ENCODE results near the gene NLRP1. TPM values are rescaled to one million over a fixed set of nuclear protein-coding genes. Genes with fewer than 3 reads are reported as not detected.
"Not testable (repeated sequence)": the region's sequence is repeated elsewhere in the genome, so short reads cannot be mapped to it uniquely, and the experiment has no call there.

Gene NLRP1
- total RNA-seq, 2 experiments from 2014 or later, result 254 to 258 TPM

- intact Hi-C loops (cut with DNase I, micrococcal nuclease), result loop anchor here (5.0 to 10.0 kb wide), 3 partner anchors 93 to 1424 kb away; partner anchors contain the start of genes C17orf100 (in 2 of the 2), MED31 (in 2 of the 2), DERL2 (in 1 of the 2) and MIS12 (in 1 of the 2)
- H3K36me3 ChIP-seq (ENCODE audit: insufficient read depth, low read length), result peaks cover 34% of the 10 kb centered on the region
- ATAC-seq (ENCODE audit: poor library complexity) (no peak), DNase-seq (peak in 2 of 14 experiments; percentile 27 to 30)
- Mint-ChIP-seq H3K4me1 (ENCODE audit: low read depth) (peaks cover 88% of the 10 kb centered on the region), H3K36me3 (ENCODE audit: low read depth) (peaks cover 91% of the 10 kb centered on the region), H3K9me3 (no peaks in the 10 kb centered on the region), H3K27me3 (no peaks in the 10 kb centered on the region), H3K4me3 (peak overlapping the region; percentile 69), H3K27ac (peak overlapping the region; percentile 98)
- POLR2A ChIA-PET, result no interaction called here
- H3K27ac ChIP-seq (ENCODE audit: low read depth in 1 of 2, low read length in 2 of 2), result no peak overlapping the region
- no peaks in the 10 kb centered on the region for H3K27me3 ChIP-seq (ENCODE audit: control insufficient read depth in 1 of 2, insufficient read depth in 2 of 2, low read length in 2 of 2)
- CTCF ChIA-PET, result no interaction called here
- no peak for TF ChIP-seq CTCF (IDR thresholded peaks at IDR 0.05)
- H3K9me3 ChIP-seq (ENCODE audit: control insufficient read depth in 1 of 2, insufficient read depth in 1 of 2, low read length in 2 of 2), result no peaks in the 10 kb centered on the region
- H3K4me1 ChIP-seq (ENCODE audit: insufficient read depth, low read length), result peaks cover 43% of the 10 kb centered on the region
- no peak overlapping the region for H3K4me3 ChIP-seq (ENCODE audit: low read length)
Observed at GRCh38 chr17:5580367-5580766, 3.9 kb downstream of the NLRP1 start.

- ATAC-seq (ENCODE audit: poor library complexity); intact Hi-C loops (cut with DNase I, micrococcal nuclease); DNase-seq; H3K4me3 ChIP-seq (ENCODE audit: low read length); H3K27me3 ChIP-seq (ENCODE audit: control insufficient read depth in 1 of 2, insufficient read depth in 2 of 2, low read length in 2 of 2); H3K9me3 Mint-ChIP-seq; H3K4me3 Mint-ChIP-seq; H3K27me3 Mint-ChIP-seq; H3K27ac Mint-ChIP-seq; POLR2A ChIA-PET; H3K27ac ChIP-seq (ENCODE audit: low read depth in 1 of 2, low read length in 2 of 2); H3K9me3 ChIP-seq (ENCODE audit: control insufficient read depth in 1 of 2, insufficient read depth in 1 of 2, low read length in 2 of 2); CTCF ChIA-PET: not testable (repeated sequence)
- Mint-ChIP-seq H3K36me3 (ENCODE audit: low read depth) (peaks cover 99% of the 10 kb centered on the region), H3K4me1 (ENCODE audit: low read depth) (peaks cover 85% of the 10 kb centered on the region)
- H3K36me3 ChIP-seq (ENCODE audit: insufficient read depth, low read length), result peaks cover 35% of the 10 kb centered on the region
- peaks cover 29% of the 10 kb centered on the region for H3K4me1 ChIP-seq (ENCODE audit: insufficient read depth, low read length)
Observed at GRCh38 chr17:5578768-5579167, 5.5 kb downstream of the NLRP1 start.

GRCh38 chr17:5573017-5573416 is 11.3 kb downstream of the NLRP1 start:
- H3K4me1 ChIP-seq (ENCODE audit: insufficient read depth, low read length); H3K27me3 Mint-ChIP-seq; DNase-seq; H3K9me3 ChIP-seq (ENCODE audit: control insufficient read depth in 1 of 2, insufficient read depth in 1 of 2, low read length in 2 of 2); H3K27me3 ChIP-seq (ENCODE audit: control insufficient read depth in 1 of 2, insufficient read depth in 2 of 2, low read length in 2 of 2); H3K9me3 Mint-ChIP-seq; H3K4me3 ChIP-seq (ENCODE audit: low read length); H3K4me3 Mint-ChIP-seq; H3K27ac ChIP-seq (ENCODE audit: low read depth in 1 of 2, low read length in 2 of 2); H3K27ac Mint-ChIP-seq; POLR2A ChIA-PET; intact Hi-C loops (cut with DNase I, micrococcal nuclease); CTCF ChIA-PET; ATAC-seq (ENCODE audit: poor library complexity): not testable (repeated sequence)
- Mint-ChIP-seq H3K36me3 (ENCODE audit: low read depth) (peaks cover 99% of the 10 kb centered on the region), H3K4me1 (ENCODE audit: low read depth) (peaks cover 83% of the 10 kb centered on the region)
- peaks cover 38% of the 10 kb centered on the region for H3K36me3 ChIP-seq (ENCODE audit: insufficient read depth, low read length)

GRCh38 chr17:5571281-5571680 is 13.0 kb downstream of the NLRP1 start:
- peaks cover 96% of the 10 kb centered on the region for H3K36me3 Mint-ChIP-seq (ENCODE audit: low read depth)
- no peaks in the 10 kb centered on the region for H3K27me3 Mint-ChIP-seq

More at GRCh38 chr17:5571281-5571680, 13.0 kb downstream of the NLRP1 start:
- intact Hi-C loops (cut with DNase I, micrococcal nuclease), result no loop called here
- Histone ChIP-seq H3K27me3 (ENCODE audit: control insufficient read depth in 1 of 2, insufficient read depth in 2 of 2, low read length in 2 of 2) (no peaks in the 10 kb centered on the region), H3K36me3 (ENCODE audit: insufficient read depth, low read length) (peaks cover 51% of the 10 kb centered on the region), H3K27ac (ENCODE audit: low read depth in 1 of 2, low read length in 2 of 2) (no peak overlapping the region), H3K4me1 (ENCODE audit: insufficient read depth, low read length) (peaks cover 3% of the 10 kb centered on the region), H3K4me3 (ENCODE audit: low read length) (no peak overlapping the region), H3K9me3 (ENCODE audit: control insufficient read depth in 1 of 2, insufficient read depth in 1 of 2, low read length in 2 of 2) (peaks cover 0 to 6% of the 10 kb centered on the region in 2 experiments)
- ChIA-PET CTCF (no interaction called here), POLR2A (interaction anchor here (1.4 kb wide), 1 partner anchor 11 kb away, joined by 3 read pairs; no protein-coding TSS in a partner anchor)
- DNase-seq (no peak), ATAC-seq (ENCODE audit: poor library complexity) (no peak)
- H3K4me1 Mint-ChIP-seq (ENCODE audit: low read depth), result peaks cover 75% of the 10 kb centered on the region
- TF ChIP-seq CTCF (IDR thresholded peaks at IDR 0.05), result no peak
- H3K4me3 Mint-ChIP-seq, result peak overlapping the region; percentile 27
- no peak overlapping the region for H3K27ac Mint-ChIP-seq
- H3K9me3 Mint-ChIP-seq, result no peaks in the 10 kb centered on the region
